ENCODE results near the gene KCNK16. TPM values are rescaled to one million over a fixed set of nuclear protein-coding genes. Genes with fewer than 3 reads are reported as not detected.

The KCNK16 gene
- polyA plus RNA-seq (ENCODE audit: insufficient read length in 12 of 12), result not detected
- long read RNA-seq, donor 1, result 0 reads
- long read RNA-seq, donor 2, result 0 reads
- long read RNA-seq, donor 3, result 0 reads
- long read RNA-seq, donor 4, result 0 reads
- long read RNA-seq, donor 5, result 0 reads
- long read RNA-seq, donor 6, result 0 reads
- long read RNA-seq, donor 7, result 0 reads
- long read RNA-seq, donor 8, result 0 reads
- long read RNA-seq, donor 9, result 0 reads
- long read RNA-seq, donor 10, result 0 reads
- long read RNA-seq, donor 11, result 0 reads

DNA sequence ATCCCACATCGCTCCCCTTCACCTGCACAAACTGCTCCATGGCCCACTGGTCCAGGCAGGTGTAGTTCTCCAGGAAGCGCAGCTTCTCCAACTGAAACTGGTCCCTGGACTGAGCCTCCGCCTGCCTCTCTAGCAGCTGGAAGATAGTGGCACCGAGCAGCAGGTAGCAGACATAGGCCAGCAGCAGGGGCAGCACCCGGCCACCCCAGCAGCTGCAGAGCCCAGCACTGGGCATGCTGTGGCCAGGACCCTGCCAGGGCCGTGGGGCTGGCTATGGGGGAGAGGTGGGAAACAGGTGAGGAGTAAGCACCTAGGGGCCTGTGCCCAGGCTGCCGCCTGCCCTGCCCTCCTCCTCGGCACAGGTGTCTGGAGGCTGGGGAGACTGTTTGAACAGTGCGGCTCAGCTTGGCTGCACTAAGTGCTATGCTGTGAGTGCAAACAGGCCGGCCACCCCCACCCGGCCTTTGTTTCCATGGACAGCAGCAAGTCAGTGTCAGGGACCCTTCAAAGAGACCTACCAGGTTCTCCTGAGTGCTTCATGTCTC, at the start of gene KCNK16:
Gene KCNK16 (minus strand): TSS at position 397 of the 545 bp plus-strand sequence. CDS start 162 bp downstream, at position 235.
- DNase-seq, result no peak

DNA sequence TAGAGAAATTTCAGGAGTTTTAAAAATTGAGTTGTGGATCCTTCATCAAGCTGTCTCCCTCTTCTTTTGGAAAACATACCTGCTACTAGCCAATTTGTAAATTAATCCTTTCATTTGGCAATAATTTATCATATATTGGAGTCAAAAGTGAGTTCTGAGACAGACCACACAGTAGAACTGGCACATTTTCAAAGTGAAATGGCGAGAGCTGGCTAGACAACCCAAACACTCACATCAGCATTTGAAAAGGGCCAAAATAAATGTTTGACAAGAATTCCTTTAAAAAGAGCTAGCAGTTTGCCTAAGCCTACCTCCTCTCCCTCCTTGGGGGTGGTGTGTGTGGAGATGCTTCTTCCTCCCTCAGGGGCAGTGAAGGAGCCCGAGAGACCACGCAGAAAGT, 47.9 kb upstream of the KCNK16 start:
- DNase-seq, result no peak

DNA sequence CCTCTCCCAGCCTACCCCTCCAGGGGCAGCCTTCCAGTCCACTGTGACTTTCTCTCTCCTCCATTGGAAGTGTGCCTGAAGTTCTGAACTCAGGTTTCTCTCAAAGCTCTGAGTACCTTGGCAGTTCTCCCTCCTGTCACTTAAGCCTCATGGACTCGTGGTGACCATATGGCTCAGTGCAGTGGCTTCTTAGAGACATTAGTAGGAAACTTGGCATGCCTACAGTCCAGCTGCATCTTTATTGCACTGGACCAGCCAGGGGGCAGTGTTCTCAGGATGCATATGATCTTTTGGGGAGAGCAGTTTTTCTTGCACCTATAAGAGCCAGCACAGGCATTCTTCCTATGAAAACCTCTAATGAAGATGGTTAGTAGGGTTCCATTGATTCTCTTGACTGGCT, 47.5 kb upstream of the KCNK16 start:
- DNase-seq, result no peak

DNA sequence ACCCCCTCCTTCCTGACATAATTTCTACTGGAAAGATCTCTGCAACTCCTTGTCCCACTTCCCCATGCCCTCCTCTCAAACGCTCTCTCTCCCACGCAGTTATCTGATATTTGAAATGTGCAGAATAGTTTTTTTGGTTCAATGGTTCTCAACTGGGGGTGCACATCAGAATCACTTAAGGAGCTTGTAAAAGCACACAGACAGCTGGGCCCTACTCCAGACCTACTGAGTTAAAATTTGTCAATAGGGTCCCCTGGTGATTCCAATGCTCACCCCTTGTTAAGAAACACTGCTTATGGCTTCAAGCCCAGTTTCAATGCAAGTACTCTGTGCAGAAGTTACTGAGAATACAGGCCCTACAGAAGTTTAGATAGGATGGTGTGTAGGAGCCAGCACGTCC, 45.2 kb upstream of the KCNK16 start:
- no peak for DNase-seq

DNA sequence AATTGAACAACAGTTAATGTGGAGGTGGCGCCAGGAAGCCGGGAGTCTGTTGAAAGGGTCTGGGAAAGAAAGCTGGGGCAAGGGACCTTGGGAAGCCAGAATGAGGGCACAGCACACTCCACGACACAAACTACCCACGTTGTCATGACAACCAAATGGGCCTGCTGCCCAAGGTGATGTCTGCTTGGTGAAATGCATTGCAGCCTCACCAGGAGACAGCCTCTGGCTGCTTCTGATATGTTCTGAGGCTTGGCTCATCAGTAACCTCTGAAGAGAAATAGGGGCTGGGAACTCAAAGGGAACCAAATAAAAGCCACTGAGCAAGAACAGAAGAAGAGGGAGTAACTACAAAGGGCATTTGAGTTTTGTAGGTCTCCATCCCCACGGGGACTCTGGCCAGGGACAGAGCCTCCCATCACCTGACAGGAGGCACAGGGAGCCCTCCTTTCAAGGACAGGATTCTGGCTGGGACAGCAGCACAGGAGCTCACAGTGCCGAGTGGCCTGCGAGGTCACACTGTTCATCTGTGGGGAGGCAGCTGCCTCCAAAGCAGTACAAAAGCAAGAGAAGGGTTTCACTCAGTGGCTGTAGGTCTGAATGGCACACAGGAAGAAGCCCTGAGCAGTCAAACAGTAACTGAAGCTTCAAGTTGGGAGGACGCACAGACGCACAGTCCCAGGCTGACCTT, 44.6 kb upstream of the KCNK16 start:
- DNase-seq, result no peak

DNA sequence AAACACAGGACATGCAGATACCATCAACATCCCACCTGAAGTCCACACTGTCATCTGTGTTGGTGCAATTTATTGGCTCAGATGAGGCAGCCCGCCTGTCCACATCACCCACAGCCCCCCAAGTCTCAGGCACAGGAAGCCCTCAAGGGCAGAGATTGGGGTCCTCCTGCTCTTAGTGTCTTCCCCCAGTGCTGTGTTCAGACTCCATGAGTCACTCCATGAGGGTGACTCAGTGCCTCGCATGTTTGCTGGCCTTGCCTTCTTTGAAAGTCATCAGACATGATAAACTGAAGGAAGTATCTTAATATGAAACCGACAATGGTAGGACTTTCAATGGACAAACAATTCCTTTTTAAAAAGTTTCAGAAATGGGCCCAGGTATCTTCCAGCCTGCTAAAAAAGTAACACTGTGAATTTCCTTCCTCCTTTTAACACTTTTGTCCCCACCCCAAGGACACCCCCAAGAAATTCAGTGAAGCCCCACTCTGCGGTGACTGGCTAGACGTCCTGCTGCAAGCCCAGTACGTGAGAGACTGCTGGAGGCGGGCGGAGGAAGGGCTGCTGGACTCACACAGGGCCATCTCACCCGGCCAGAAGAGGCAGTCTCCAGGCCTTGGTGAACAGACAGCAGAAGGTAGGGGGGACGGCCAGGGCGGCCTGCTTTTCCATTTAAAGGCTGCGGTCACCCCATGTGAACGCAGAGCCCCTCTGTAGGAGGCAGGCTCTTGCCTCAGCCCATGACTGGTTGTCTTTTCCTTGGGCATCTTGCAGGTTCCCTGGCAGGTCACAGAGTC, 43.0 kb upstream of the KCNK16 start:
- DNase-seq, result no peak

DNA sequence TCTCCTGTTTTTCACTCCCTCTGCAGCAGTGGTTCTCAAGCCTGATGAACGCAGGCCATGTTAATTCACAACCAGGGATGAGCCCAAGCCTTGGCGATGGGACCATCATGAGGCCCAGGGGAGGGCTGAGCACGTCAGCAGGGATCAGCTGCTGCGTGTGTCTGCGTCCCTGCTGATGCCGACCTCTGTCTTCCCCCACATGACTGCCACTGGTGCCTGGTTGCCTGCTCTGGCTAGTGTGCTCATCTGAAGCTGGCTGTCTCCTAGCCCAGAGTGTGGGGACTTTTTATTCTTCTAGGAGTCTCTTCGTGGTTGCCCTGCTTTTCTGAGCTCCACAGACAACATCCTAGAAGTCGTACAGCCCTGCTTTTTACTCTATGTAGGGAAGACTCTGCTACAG, 40.8 kb upstream of the KCNK16 start:
- no peak for DNase-seq

DNA sequence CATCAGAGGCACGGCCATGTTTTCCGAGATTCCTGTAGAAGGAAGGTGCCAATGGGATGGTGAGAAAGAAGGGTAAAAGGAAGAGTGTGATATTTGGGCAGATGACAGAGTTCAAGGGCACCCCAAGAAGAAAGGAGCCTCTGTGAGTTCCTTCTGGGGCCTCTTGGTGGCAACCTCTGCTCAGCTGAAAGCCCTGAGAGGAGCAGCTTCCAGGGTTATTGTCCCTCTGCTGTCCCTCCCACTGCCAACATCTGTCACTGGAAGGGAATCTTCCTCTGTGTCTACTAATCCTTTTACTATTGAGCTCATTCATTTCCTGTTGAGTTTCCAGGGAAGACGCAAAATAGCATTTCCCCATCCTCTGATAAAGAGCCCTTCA, 40.0 kb upstream of the KCNK16 start:
- no peak for DNase-seq

DNA sequence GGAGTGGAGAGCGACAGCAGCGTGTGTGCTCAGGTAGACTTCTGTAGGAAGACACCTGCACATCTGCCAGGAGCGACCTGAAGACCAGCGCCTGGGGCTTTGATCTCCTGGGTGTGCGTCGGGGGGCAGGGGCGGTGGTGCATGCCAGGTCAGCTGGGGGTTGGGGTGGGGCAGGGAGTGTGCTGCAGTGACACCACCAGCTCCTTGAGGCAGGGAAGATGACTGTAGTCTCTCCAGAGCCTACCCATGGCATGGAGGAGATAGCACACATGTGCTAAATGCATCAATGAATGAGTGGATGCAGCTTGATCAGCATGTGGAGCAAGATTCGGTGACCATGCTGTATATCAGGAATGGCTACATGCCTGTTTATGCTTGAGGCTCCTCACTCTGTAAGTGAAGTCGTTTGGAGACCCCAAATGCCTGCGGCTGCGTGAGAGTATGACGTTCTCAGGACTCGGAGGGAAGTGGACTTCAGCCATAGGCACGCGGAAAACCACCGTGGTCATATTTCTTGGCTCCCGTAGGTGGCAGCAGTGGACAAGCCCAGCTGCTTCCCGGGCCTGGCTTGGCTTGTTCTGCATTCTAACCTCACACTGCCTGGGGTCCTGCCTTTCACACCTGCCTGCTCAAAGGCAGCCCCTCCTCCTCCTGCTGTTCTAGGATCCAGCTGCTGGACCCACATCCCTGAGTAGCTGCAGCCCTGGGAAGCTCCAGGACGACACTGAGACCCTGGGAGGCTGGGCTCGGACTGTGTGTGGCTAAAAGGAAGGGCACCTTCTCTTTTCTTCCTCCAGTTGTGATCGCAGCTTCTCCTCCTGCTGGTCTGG, 39.4 kb upstream of the KCNK16 start:
- peak; percentile 75 for DNase-seq

DNA sequence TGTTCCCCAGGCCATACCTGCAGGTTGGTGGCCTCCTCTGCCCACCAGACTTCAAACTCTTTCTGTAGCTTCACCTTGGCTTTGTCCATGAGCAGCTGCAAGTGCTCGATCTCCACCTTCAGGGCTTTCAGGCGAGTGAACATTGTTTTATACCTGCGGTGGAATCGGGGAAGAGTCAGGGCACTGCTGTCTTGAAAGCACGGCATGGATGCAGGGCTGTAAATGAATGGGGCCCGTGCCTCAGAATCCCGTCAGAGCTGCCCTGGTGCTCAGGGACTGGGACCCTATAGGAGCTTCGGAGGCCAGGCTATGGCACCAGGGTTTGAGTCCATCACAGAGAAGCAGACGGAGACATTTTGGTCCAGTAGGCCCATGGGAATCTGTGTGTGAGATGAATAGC, 37.9 kb upstream of the KCNK16 start:
- DNase-seq, result no peak

DNA sequence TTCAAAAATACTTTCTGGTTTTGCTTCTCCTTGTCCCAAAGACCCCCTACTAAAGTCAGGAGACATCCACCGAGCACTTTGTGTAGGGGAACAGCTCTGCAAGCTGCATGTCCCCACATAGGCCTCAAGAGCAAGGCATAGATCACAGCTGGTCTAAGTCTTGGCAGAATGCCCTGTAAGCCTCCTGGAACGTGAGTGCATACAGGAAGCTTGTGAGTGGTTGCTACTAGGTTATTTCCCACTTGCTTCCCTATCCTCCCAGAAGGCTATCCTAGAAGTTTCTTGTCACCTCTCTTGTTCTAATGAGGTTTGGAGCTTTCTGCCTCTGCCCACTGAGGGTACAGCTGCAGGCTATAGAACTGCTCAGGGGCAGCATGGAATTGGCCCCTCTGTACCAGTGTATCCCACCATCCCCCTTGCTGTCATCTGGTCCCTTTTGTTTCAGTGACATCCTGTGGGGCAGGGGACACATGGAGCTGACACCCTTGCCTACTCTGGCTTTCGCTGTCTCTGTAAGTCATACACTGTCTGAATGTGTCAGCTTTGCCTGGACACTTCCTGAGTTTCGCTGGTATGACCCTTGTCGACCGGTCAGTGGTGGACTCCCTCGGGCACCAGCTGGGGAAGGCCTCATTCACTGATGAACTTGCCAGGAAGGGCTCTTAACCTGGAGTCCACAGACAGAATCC, 35.6 kb upstream of the KCNK16 start:
- DNase-seq, result peak; percentile 65

DNA sequence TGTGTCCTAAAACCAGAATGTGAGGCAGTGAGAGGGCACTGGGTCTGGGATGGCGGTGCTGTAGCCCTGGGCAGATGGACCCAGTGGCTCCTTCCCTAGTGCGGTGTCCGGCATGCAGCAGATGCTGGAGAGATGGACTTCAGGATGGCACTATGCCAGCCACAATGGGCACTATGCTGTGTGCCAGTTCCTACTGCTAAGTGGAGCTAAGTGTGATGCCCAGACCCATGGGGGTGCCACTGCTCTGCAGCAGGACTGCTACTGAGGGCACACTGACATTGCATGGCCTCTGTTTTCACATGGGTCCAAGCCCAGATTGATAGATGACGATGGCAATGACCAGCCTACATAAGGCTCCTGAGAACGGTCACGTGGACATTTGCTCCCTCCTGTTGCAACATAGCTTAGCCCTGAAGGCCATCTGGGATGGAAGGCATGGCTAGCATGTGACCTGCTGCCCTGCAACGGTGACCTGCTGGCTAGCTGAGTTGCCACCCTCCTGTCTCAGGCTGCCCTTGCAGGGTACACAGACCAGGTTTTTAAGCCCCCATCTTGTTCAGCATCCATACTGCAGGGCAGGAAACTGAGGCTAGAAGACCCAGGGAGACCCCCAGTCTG, 31.3 kb upstream of the KCNK16 start:
- no peak for DNase-seq

DNA sequence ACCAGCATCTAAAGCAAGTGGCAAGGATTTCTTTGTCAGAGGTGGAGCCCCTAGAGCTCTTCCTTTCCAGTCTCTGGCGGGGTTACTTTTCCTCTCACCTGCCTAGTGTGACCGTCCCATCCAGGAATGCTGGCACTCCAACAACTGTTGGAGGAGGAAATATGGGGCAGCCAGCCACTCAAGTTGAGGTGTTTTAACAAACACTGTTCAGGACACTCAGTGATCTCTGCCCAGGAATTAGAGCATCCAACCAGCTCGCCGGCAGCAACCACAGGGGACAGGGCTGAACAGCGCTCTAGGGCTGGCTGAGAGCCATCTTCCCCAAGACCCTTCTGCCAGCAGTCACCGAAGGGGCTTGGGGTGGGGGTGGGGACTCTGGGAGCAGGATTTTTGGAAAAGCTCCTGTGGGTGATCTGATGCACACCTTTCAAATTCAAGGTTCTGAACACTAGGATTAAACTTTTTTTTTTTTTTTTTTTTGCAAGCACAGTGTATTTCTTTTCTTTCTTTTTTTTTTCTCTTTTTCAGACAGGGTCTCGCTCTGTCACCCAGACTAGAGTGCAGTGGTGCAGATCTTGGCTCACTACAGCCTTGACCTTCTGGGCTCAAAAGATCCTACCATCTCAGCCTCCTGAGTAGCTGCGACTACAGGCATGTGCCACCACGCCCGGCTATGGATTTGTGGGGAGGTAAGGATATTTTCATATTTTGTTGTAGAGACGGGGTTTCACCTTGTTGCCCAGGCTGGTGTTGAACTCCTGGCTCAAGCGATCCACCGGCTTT, 28.4 kb upstream of the KCNK16 start:
- DNase-seq, result no peak

DNA sequence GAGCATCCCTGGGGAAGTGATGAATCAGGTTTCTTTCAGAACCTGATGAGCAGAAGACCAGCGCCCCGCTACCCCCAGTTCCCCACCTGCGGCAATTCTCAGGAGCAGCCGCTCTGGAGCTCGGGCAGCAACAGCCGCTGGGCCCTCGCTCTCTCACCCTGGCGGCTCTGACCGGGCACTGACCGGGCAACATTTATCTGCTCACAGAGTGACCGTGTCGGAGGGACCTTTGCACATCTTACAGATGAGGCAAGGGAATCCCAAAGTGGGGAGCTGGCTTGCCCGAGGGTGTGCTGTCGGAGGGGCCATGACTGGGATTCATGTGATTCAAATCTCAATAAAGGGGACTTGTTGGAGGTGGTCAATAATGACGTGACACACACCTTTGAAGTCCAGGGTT, 26.2 kb upstream of the KCNK16 start:
- no peak for DNase-seq

DNA sequence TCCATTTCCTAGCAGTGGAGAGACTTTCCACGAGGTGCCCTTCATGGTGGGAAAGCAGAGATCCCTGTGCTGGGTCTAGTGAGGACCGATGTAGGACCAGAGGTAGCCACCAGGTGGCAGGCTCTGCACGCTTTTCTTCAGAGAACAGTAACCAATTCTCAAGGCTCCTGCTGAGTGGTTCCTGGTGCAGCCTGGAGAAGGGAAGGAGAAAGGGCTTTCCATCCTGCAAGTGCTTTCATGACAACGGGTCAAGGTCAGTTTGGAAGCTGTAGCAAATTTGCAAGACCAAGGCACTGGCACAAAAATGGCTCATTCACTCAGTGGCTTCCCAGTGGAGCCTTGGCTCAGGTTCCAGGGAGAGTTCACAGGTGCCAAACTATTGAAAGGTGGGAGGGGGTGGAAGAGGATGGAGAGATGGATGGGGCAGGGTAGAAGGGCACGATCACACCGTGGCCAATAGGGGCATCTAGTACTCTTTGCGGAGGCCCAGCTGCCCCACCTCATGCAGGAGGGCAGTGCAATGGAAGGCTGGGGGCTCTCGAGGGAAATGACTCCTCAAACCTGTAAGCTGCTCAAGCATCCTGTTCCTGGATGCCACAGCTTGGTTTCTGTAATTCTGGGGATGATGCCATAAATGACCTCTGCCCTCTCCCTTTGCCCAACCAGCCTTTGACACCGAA, 25.5 kb upstream of the KCNK16 start:
- DNase-seq, result peak; percentile 69

DNA sequence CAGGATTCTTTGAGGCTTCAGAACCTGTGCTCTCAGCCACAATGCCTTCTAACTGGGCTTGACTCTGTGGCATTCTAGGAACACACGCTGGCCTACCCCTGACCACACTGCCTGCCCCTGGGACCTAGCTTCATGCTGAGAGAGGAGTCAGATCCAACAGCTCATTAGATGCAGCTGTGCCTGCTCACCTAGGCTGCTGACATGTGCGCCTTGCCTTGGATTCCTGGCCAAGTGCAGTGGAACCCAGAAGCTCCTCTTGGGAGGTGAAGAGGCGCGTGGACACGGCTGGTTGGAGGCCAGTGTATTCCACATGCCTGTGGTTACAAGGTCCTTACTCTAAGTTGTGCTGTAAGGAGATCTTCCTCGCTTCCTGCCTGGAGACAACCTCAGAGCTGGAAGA, 24.7 kb upstream of the KCNK16 start:
- DNase-seq, result no peak

DNA sequence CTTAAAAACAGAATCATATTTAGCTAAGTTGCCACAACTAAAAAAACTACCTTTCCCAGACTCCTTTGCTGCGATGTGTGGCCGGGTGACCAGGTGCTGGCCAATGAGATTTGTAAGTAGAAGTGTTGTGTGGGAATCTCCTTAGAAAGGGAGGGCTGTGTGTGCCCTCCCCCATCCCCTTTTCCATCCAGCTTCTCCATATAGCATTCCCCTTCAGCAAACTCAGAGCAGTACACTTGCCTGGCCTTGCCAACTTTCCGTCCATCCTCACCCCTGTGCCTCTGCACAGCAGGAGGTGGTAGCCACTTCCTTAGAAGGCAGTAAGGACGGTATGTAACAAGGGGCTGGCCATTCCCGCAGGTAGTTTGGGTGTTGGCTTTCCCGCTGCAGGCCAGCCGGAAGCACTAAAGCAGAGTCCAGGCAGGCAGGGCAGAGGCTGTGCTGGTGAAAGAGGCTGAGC, 22.3 kb upstream of the KCNK16 start:
- no peak for DNase-seq

DNA sequence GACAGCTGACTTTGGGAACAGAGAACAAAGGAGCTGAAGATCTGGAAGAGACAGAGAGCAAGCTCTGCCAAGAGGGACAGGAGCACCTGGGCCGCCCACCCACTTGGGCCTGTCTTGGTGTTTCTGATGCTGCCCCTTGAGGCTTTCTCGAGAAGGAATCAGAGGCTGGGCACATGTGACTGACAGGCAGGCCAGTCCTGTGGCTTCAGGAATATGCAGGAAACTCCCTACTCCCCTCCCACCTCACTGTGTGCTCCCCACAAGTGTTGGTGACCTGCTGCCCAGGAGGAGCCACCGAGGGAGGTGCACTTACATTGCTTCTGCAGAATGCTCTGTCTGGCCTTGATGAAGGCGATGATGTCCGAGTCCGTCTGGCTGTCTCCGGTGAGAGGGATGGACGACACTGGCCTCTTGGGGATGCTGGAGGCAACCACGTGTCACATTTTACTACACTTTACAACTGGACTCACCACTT, 20.9 kb upstream of the KCNK16 start:
- no peak for DNase-seq
